ENCODE results near the gene PCP4. TPM values are rescaled to one million over a fixed set of nuclear protein-coding genes. Genes with fewer than 3 reads are reported as not detected.

Gene PCP4
- total and polyA plus RNA-seq, 10 of the 15 experiments (the other 5 are each of a cell fraction or from before 2014, with no cell fraction given): not detected

DNA sequence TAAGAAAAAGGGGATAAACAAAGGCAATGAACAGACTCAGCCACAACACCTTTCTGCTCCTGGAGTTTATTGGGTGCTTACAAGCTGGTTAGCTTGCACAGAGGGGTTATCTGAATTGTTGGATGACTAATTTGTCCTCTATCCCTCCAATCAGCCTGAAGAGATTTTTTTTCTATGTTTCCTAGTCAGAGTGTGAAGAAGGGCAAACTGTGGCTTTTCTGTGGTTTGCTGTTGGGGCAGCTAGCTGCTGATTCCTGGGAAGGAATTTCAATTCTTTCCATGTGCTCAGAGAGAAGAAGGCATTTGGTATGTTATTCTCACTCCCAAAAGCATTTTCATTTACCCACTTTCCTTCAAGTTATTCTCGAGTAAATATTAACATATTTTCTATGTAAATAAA, 48.6 kb downstream of the PCP4 start:
- 0% methylated on average over 1 of the region's 1 CpG for WGBS (ENCODE audit: insufficient coverage, insufficient replicate concordance, low lambda C conversion rate, missing lambda C conversion rate)
- POLR2A ChIA-PET: no interaction called here
- BruUV-seq (replicated peaks): no TSS peak

DNA sequence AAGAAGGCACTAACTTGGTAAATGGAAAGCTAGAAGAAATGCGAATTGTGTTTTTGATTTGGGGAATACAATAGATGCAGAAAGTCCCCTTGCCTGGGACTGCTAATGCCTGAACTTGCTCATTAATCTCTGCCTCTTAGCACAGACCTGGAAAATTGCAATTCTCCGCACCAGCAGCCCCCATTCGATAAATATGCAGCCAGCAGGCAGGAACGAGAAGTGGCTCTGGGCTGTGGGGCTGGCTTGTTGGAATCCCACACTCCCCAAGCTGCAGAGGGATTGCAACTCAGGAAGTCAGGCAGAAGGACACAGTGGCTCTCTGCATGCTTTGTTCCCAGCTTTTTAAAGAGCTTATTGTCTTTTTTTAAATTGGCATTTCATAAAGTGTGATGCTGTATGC, 51.3 kb downstream of the PCP4 start:
- no peaks in the 10 kb centered on the region for H3K36me3 ChIP-seq (ENCODE audit: control insufficient read depth in 2 of 2, insufficient read depth in 2 of 2, low read length in 1 of 2)
- ATAC-seq: no peak
- ChIA-PET RAD21 (ENCODE audit: unreplicated experiment) (no interaction called here), POLR2A (no interaction called here), SMC1A (ENCODE audit: uncharacterized antibody, unreplicated experiment) (no interaction called here), CTCF (no interaction called here)
- H3K79me2 ChIP-seq (ENCODE audit: control insufficient read depth, insufficient read depth, low read length): no peaks in the 10 kb centered on the region
- DNase-seq (ENCODE audit: low read depth, low spot score): no peak
- in situ Hi-C loops (cut with MboI) (no loop called here), intact Hi-C loops (cut with micrococcal nuclease; ENCODE audit: unreplicated experiment) (no loop called here)
- no peak overlapping the region for H2AFZ ChIP-seq (ENCODE audit: control insufficient read depth, low read depth, low read length)
- no peaks in the 10 kb centered on the region for H4K20me1 ChIP-seq (ENCODE audit: control insufficient read depth, insufficient read depth)
- no peak overlapping the region for H3K4me2 ChIP-seq (ENCODE audit: control insufficient read depth, insufficient read depth)
- TF ChIP-seq POLR2AphosphoS5 (IDR thresholded peaks at IDR 0.05; ENCODE audit: low read length) (no peak), KDM1A (IDR thresholded peaks at IDR 0.05; ENCODE audit: borderline replicate concordance) (no peak), RCOR1 (conservative IDR thresholded peaks at IDR 0.05; ENCODE audit: low read depth, low read length) (no peak), SMC3 (IDR thresholded peaks at IDR 0.05; ENCODE audit: borderline replicate concordance, low read length) (no peak)
- 19% methylated on average over 4 of the region's 4 CpGs for WGBS (ENCODE audit: insufficient coverage, insufficient replicate concordance, low lambda C conversion rate, missing lambda C conversion rate)
- H3K9me3 ChIP-seq (replicated peaks; ENCODE audit: control insufficient read depth, insufficient read depth, low read length): no peaks in the 10 kb centered on the region; the same call in 2 of the 3 replicates
- FAIRE-seq: no peak
- no peaks in the 10 kb centered on the region for H3K4me1 ChIP-seq (ENCODE audit: control insufficient read depth, insufficient read depth, low read length)
- H3K4me3 ChIP-seq: no peak overlapping the region
- no peaks in the 10 kb centered on the region for H3K27me3 ChIP-seq (replicated peaks in 1 of 2; ENCODE audit: control insufficient read depth in 2 of 2, insufficient read depth in 2 of 2, low read length in 1 of 2)
- H3K27ac ChIP-seq (ENCODE audit: control insufficient read depth, insufficient read depth): no peak overlapping the region
- no TSS peak for BruUV-seq (replicated peaks)
- no peak overlapping the region for H3K9ac ChIP-seq (ENCODE audit: control insufficient read depth, insufficient read depth, low read length)

More for the DNA sequence above, 48.6 kb downstream of the PCP4 start:
- Histone ChIP-seq H4K20me1 (ENCODE audit: control insufficient read depth, insufficient read depth) (no peaks in the 10 kb centered on the region), H3K4me1 (ENCODE audit: control insufficient read depth, insufficient read depth, low read length) (no peaks in the 10 kb centered on the region), H3K27ac (ENCODE audit: control insufficient read depth, insufficient read depth) (no peak overlapping the region), H2AFZ (ENCODE audit: control insufficient read depth, low read depth, low read length) (no peak overlapping the region), H3K9me3 (replicated peaks; ENCODE audit: control insufficient read depth, insufficient read depth, low read length) (no peaks in the 10 kb centered on the region; the same call in 2 of the 3 replicates), H3K9ac (ENCODE audit: control insufficient read depth, insufficient read depth, low read length) (no peak overlapping the region), H3K4me3 (no peak overlapping the region), H3K4me2 (ENCODE audit: control insufficient read depth, insufficient read depth) (no peak overlapping the region), H3K36me3 (ENCODE audit: control insufficient read depth in 2 of 2, insufficient read depth in 2 of 2, low read length in 1 of 2) (no peaks in the 10 kb centered on the region), H3K27me3 (replicated peaks in 1 of 2; ENCODE audit: control insufficient read depth in 2 of 2, insufficient read depth in 2 of 2, low read length in 1 of 2) (no peaks in the 10 kb centered on the region), H3K79me2 (ENCODE audit: control insufficient read depth, insufficient read depth, low read length) (no peaks in the 10 kb centered on the region)
- no peak for DNase-seq (ENCODE audit: low read depth, low spot score)
- no peak for FAIRE-seq
- intact Hi-C loops (cut with micrococcal nuclease; ENCODE audit: unreplicated experiment): no loop called here
- TF ChIP-seq RELA (IDR thresholded peaks at IDR 0.05; ENCODE audit: borderline replicate concordance, partially characterized antibody): no peak
- TF ChIP-seq NFYB (IDR thresholded peaks at IDR 0.05; ENCODE audit: insufficient read depth, low read depth, low read length): no peak
- TF ChIP-seq, protein P1, sequence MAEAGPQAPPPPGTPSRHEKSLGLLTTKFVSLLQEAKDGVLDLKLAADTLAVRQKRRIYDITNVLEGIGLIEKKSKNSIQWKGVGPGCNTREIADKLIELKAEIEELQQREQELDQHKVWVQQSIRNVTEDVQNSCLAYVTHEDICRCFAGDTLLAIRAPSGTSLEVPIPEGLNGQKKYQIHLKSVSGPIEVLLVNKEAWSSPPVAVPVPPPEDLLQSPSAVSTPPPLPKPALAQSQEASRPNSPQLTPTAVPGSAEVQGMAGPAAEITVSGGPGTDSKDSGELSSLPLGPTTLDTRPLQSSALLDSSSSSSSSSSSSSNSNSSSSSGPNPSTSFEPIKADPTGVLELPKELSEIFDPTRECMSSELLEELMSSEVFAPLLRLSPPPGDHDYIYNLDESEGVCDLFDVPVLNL (IDR thresholded peaks at IDR 0.05; ENCODE audit: low read depth, low read length): no peak
- no peak for TF ChIP-seq BRCA1 (IDR thresholded peaks at IDR 0.05; ENCODE audit: low read depth, low read length)
- SMC1A ChIA-PET (ENCODE audit: uncharacterized antibody, unreplicated experiment): no interaction called here
- CTCF ChIA-PET: no interaction called here
- RAD21 ChIA-PET (ENCODE audit: unreplicated experiment): no interaction called here
- in situ Hi-C loops (cut with MboI): no loop called here
- no peak for ATAC-seq
